K562 (cell line): Measurements from ENCODE around the gene BOLA3. TPM values are rescaled to one million over a fixed set of nuclear protein-coding genes. Genes with fewer than 3 reads are reported as not detected.

Source experiments
- ARID1B ChIP-seq: fragments of 450-650 bp; IDR thresholded peaks from 2 replicates; pipeline ENCODE4 v1.6.1; 2016; ENCODE audit warnings: antibody characterized with exemption, mild to moderate bottlenecking, inconsistent platforms
- CBX3 ChIP-seq, 2 experiments: IDR thresholded peaks; 1 replicate in 1 of 2; 2 replicates in 1 of 2; pipeline ENCODE4 v1.6.1; 2012; ENCODE audit warnings: inconsistent platforms in 2 of 2, low read length in 2 of 2, borderline replicate concordance in 1 of 2, control low read depth in 1 of 2
- CHD1 ChIP-seq: fragments of 200-600 bp; sonication (generic); IDR thresholded peaks from one replicate; pipeline ENCODE4 v1.6.1; 2012; ENCODE audit warnings: mild to moderate bottlenecking, moderate library complexity, low read length, inconsistent platforms
- DMBX1 ChIP-seq: fragments of 250-450 bp; sonication (Bioruptor Pico); IDR thresholded peaks from 2 replicates; pipeline ENCODE4 v1.8.0; 2022; ENCODE audit warnings: inconsistent platforms, mild to moderate bottlenecking, moderate library complexity, borderline replicate concordance
- GTF2E2 ChIP-seq: fragments of 200-800 bp; sonication (Bioruptor generic); IDR thresholded peaks from 2 replicates; pipeline ENCODE4 v1.6.1; 2016; ENCODE audit warnings: missing genetic modification characterization, missing compliant biosample characterization
- HDGF ChIP-seq: fragments of 450-650 bp; IDR thresholded peaks from 2 replicates; pipeline ENCODE4 v1.6.1; 2016
- HMGN3 ChIP-seq: IDR thresholded peaks from 2 replicates; pipeline ENCODE4 v1.6.1; 2011; ENCODE audit warnings: borderline replicate concordance, low read depth, mild to moderate bottlenecking, mixed read lengths, low read length; ENCODE audit not compliant: insufficient read length; ENCODE audit errors: extremely low read depth
- KAT2B ChIP-seq: IDR thresholded peaks from one replicate; pipeline ENCODE4 v1.6.1; 2012; ENCODE audit warnings: low read depth, mild to moderate bottlenecking, control low read depth, inconsistent platforms, low read length, moderate library complexity
- KLF16 ChIP-seq: IDR thresholded peaks from 2 replicates; pipeline ENCODE4 v1.6.1; 2016; ENCODE audit warnings: antibody characterized with exemption
- MAFK ChIP-seq: IDR thresholded peaks from 2 replicates; pipeline ENCODE4 v1.6.1; 2011; ENCODE audit warnings: low read length, improper control_type of control experiment
- MEF2A ChIP-seq: IDR thresholded peaks from 2 replicates; pipeline ENCODE4 v1.6.1; 2011; ENCODE audit warnings: low read depth, mild to moderate bottlenecking, low read length, moderate library complexity; ENCODE audit not compliant: control insufficient read depth
- MTA3 ChIP-seq: fragments of 450-650 bp; formaldehyde crosslinking; IDR thresholded peaks from 2 replicates; pipeline ENCODE4 v1.6.1; 2017; ENCODE audit warnings: mild to moderate bottlenecking, borderline replicate concordance
- NR4A1 ChIP-seq, 2 experiments: fragments of 250-450 bp in 1 of 2; fragments of 450-650 bp in 1 of 2; sonication (Bioruptor Pico) in 1 of 2; IDR thresholded peaks; 2 replicates each; pipeline versions ENCODE4 v1.4.0 to v1.6.1; 2016 to 2020; ENCODE audit warnings: mild to moderate bottlenecking in 2 of 2, missing compliant biosample characterization in 1 of 2, missing genetic modification characterization in 1 of 2, moderate library complexity in 1 of 2
- NUFIP1 ChIP-seq: fragments of 450-650 bp; IDR thresholded peaks from 2 replicates; pipeline ENCODE4 v1.6.1; 2018; ENCODE audit not compliant: partially characterized antibody
- PHF20 ChIP-seq: fragments of 450-650 bp; IDR thresholded peaks from 2 replicates; pipeline ENCODE4 v1.6.1; 2018; ENCODE audit not compliant: partially characterized antibody
- POLR2AphosphoS2 ChIP-seq: IDR thresholded peaks from 2 replicates; pipeline ENCODE4 v1.6.1; 2012; ENCODE audit warnings: low read length, improper control_type of control experiment
- RBM22 ChIP-seq: fragments of 200-400 bp; formaldehyde crosslinking; IDR thresholded peaks from 2 replicates; pipeline ENCODE4 v1.6.1; 2018; ENCODE audit warnings: low read length, low read depth; ENCODE audit not compliant: poor library complexity, severe bottlenecking
- SIN3A ChIP-seq, 2 experiments: fragments of 150-350 bp in 1 of 2; IDR thresholded peaks; 2 replicates each; pipeline ENCODE4 v1.6.1; 2011 to 2016; ENCODE audit warnings: borderline replicate concordance in 2 of 2, low read depth in 2 of 2, low read length in 2 of 2, mild to moderate bottlenecking in 2 of 2, moderate library complexity in 2 of 2; ENCODE audit not compliant: control insufficient read depth in 1 of 2
- U2AF2 ChIP-seq: fragments of 200-400 bp; formaldehyde crosslinking; optimal IDR thresholded peaks from 2 replicates; pipeline ENCODE3; 2017; ENCODE audit warnings: low read depth, mild to moderate bottlenecking, low read length
- ZBTB9 ChIP-seq: fragments of 450-650 bp; formaldehyde crosslinking; IDR thresholded peaks from 2 replicates; pipeline ENCODE4 v1.4.0; 2020; ENCODE audit warnings: mild to moderate bottlenecking, moderate library complexity
- ZFP1 ChIP-seq: fragments of 450-650 bp; formaldehyde crosslinking; IDR thresholded peaks from 2 replicates; pipeline ENCODE4 v1.4.0; 2020; ENCODE audit warnings: mild to moderate bottlenecking, mixed read lengths
- ZNF12 ChIP-seq: sonication (generic); formaldehyde crosslinking; IDR thresholded peaks from 2 replicates; pipeline ENCODE4 v1.4.0; 2020; ENCODE audit warnings: mild to moderate bottlenecking, missing genetic modification reagents
- ZNF134 ChIP-seq: fragments of 250-450 bp; sonication (Bioruptor Pico); conservative IDR thresholded peaks from 2 replicates; pipeline ENCODE4 v1.4.0; 2020
- ZNF282 ChIP-seq: sonication (generic); formaldehyde crosslinking; IDR thresholded peaks from 2 replicates; pipeline ENCODE4 v1.8.1; 2023; ENCODE audit warnings: missing genetic modification reagents
- ZNF830 ChIP-seq: fragments of 250-450 bp; sonication (Bioruptor Pico); IDR thresholded peaks from 2 replicates; pipeline ENCODE4 v1.5.0; 2021; ENCODE audit warnings: mild to moderate bottlenecking
- polyA plus RNA-seq, 8 experiments: library from polyadenylated mRNA; depleted of rRNA in 4 of 8; stranded (reverse) in 5 of 8; unstranded in 3 of 8; fragments of >200 nt; fragmentation: Nextera tagmentation in 2 of 8; fragmentation: Illumina TruSeq in 1 of 8; extraction: Ambion mirVana in 2 of 8; extraction: Trizol in 1 of 8; gene quantifications; 2 replicates each; pipeline versions ENCODE4 v1.2.1 to v1.2.3, GENCODE V29; 2011 to 2014; ENCODE audit warnings: inconsistent platforms in 1 of 8, missing spikeins in 1 of 8
- total RNA-seq, 7 experiments: library from RNA; depleted of rRNA in 6 of 7; stranded (reverse); fragments of >200 nt in 6 of 7; fragmentation: Illumina TruSeq in 2 of 7; extraction: Trizol in 2 of 7; gene quantifications; 2 replicates each; pipeline versions ENCODE4 v1.2.1 to v1.2.3, GENCODE V29; 2011 to 2021; ENCODE audit warnings: low replicate concordance in 1 of 7
- TF ChIP-seq, protein P1 (sequence below): fragments of 250-450 bp; sonication (Bioruptor Pico); IDR thresholded peaks from 2 replicates; pipeline ENCODE4 v1.8.0; 2022; ENCODE audit warnings: moderate library complexity, mild to moderate bottlenecking, inconsistent platforms

Gene BOLA3
- total and polyA plus RNA-seq, 9 of the 15 experiments (the other 6 are each of a cell fraction or from before 2014, with no cell fraction given), result 149 to 619 (median 255) TPM

- peak; percentile 84 for TF ChIP-seq HMGN3
- TF ChIP-seq MEF2A, result no peak
- TF ChIP-seq PHF20, result peak; percentile 98
- peak; percentile 81; the same call in 1 of the 2 replicates for TF ChIP-seq ZBTB9 (CRISPR knock-in tag)
- TF ChIP-seq, protein P1, sequence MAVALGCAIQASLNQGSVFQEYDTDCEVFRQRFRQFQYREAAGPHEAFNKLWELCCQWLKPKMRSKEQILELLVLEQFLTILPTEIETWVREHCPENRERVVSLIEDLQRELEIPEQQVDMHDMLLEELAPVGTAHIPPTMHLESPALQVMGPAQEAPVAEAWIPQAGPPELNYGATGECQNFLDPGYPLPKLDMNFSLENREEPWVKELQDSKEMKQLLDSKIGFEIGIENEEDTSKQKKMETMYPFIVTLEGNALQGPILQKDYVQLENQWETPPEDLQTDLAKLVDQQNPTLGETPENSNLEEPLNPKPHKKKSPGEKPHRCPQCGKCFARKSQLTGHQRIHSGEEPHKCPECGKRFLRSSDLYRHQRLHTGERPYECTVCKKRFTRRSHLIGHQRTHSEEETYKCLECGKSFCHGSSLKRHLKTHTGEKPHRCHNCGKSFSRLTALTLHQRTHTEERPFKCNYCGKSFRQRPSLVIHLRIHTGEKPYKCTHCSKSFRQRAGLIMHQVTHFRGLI (CRISPR knock-in tag), result peak; percentile 61; the same call in 1 of the 2 replicates
- no peak for TF ChIP-seq U2AF2
- no peak; the same call in 1 of the 2 replicates for TF ChIP-seq ZNF134
- no peak for TF ChIP-seq ZNF830 (CRISPR knock-in tag)
- peak; percentile 32; the same call in 1 of the 2 replicates for TF ChIP-seq ARID1B
- TF ChIP-seq CHD1, result no peak
- no peak for TF ChIP-seq MAFK
- peak; percentile 83; the same call in 1 of the 2 replicates for TF ChIP-seq DMBX1
- no peak for TF ChIP-seq ZNF282 (CRISPR knock-in tag)
- no peak for TF ChIP-seq HDGF
- TF ChIP-seq ZNF12 (CRISPR knock-in tag), result no peak
- TF ChIP-seq NR4A1 (CRISPR knock-in tag; IDR thresholded peaks at IDR 0.05), result peak; percentile 80
- 0 out of 2 replicates have a peak, but pooled peaks have one; percentile 46 for TF ChIP-seq NR4A1 (tag; IDR thresholded peaks at IDR 0.05)
- no peak for TF ChIP-seq KAT2B
- TF ChIP-seq NUFIP1, result no peak
- no peak for TF ChIP-seq KLF16
- TF ChIP-seq SIN3A (IDR thresholded peaks at IDR 0.05; ENCODE audit: borderline replicate concordance in 2 of 2, control insufficient read depth in 1 of 2, low read depth in 2 of 2, low read length in 2 of 2), result no peak; a peak in 1 of 4 replicates
- no peak for TF ChIP-seq POLR2AphosphoS2
- peak; percentile 93 for TF ChIP-seq MTA3
- peak in 1 of 2 experiments; percentile 88; a peak in 2 of 3 replicates for TF ChIP-seq CBX3 (IDR thresholded peaks at IDR 0.05; ENCODE audit: borderline replicate concordance in 1 of 2, low read length in 2 of 2)
- TF ChIP-seq RBM22, result no peak
- no peak for TF ChIP-seq ZFP1
- TF ChIP-seq GTF2E2 (tag), result peak; percentile 84; the same call in 1 of the 2 replicates
Measured at GRCh38 chr2:74119912-74120825, 27.5 kb downstream of the BOLA3 start (continued).
